A549 (cell line): ENCODE results near the gene ZSCAN5A. TPM values are rescaled to one million over a fixed set of nuclear protein-coding genes. Genes with fewer than 3 reads are reported as not detected.

Experiments
- ATAC-seq, 2 experiments: fragments of 200-7000 bp in 1 of 2; fragments of >200 bp in 1 of 2; cut with Nextera tagmentation in 1 of 2; cut with Tn5 transposase in 1 of 2; 3 replicates each; pipeline versions ENCODE4 v1.8.0 to v1.9.1; 2018 to 2020; ENCODE audit warnings: mild to moderate bottlenecking in 1 of 2, moderate library complexity in 1 of 2
- CTCF ChIA-PET: fragments of 300-600 bp; sonication (Branson Sonifier 250); formaldehyde crosslinking; extraction: SDS; loops from one replicate; lab custom pipeline; 2021; ENCODE audit warnings: antibody characterized with exemption, inconsistent platforms; lab: Yijun Ruan, JAX
- POLR2A ChIA-PET: fragments of 350-600 bp; formaldehyde crosslinking; extraction: SDS; loops from one replicate; lab custom pipeline; 2021; ENCODE audit warnings: antibody characterized with exemption, inconsistent platforms; lab: Yijun Ruan, JAX
- DNase-seq, 2 experiments: peaks; one replicate each; pipeline versions ENCODE4 v3.0.0 to v3.0.0-alpha.2; 2011 to 2016; ENCODE audit warnings: low read depth in 1 of 2, low spot score in 1 of 2
- FAIRE-seq: peaks from 2 replicates; lab custom pipeline; 2011; peaks lifted over from hg19 to GRCh38; lab: Jason Lieb, UNC
- H3K27ac ChIP-seq, 2 experiments: fragments of >200 bp; sonication (Bioruptor Twin); formaldehyde crosslinking; 3 replicates each; pipeline ENCODE4 v1.5.1; 2016 to 2017
- H3K4me1 ChIP-seq: fragments of >200 bp; sonication (Bioruptor Twin); formaldehyde crosslinking; 3 replicates; pipeline ENCODE4 v1.6.1; 2016
- H3K4me2 ChIP-seq: fragments of >200 bp; sonication (Bioruptor Twin); formaldehyde crosslinking; 3 replicates; pipeline ENCODE4 v1.6.1; 2016
- H3K4me3 ChIP-seq: fragments of >200 bp; sonication (Bioruptor Twin); formaldehyde crosslinking; 3 replicates; pipeline ENCODE4 v1.5.1; 2016
- H3K9me3 ChIP-seq: fragments of >200 bp; sonication (Bioruptor Twin); formaldehyde crosslinking; 3 replicates; pipeline ENCODE4 v1.6.1; 2016
- CBX8 ChIP-seq: fragments of 200-600 bp; sonication (generic); IDR thresholded peaks from 2 replicates; pipeline ENCODE4 v1.6.1; 2016
- CEBPB ChIP-seq, 2 experiments: fragments of >200 bp in 1 of 2; sonication (Bioruptor Twin) in 1 of 2; formaldehyde crosslinking in 1 of 2; IDR thresholded peaks; 2 replicates each; pipeline ENCODE4 v1.6.1; 2012 to 2016
- CHD2 ChIP-seq: fragments of 150-350 bp; IDR thresholded peaks from 2 replicates; pipeline ENCODE4 v1.6.1; 2014; ENCODE audit warnings: low read length; ENCODE audit not compliant: partially characterized antibody
- CHD4 ChIP-seq: fragments of 200-600 bp; sonication (generic); IDR thresholded peaks from 2 replicates; pipeline ENCODE4 v1.6.1; 2016; ENCODE audit warnings: antibody characterized with exemption, mild to moderate bottlenecking, borderline replicate concordance
- EP300 ChIP-seq, 2 experiments: fragments of >200 bp; sonication (Bioruptor Twin); formaldehyde crosslinking; IDR thresholded peaks; 2 replicates in 1 of 2; 3 replicates in 1 of 2; pipeline ENCODE4 v1.6.1; 2016 to 2017
- FOSL2 ChIP-seq, 2 experiments: fragments of 450-650 bp in 1 of 2; fragments of >200 bp in 1 of 2; sonication (Bioruptor Twin) in 1 of 2; formaldehyde crosslinking; IDR thresholded peaks; 2 replicates each; pipeline versions ENCODE4 v1.5.0 to v1.6.1; 2016 to 2020; ENCODE audit warnings: mild to moderate bottlenecking in 1 of 2, moderate library complexity in 1 of 2
- HDAC2 ChIP-seq: fragments of 200-600 bp; sonication (generic); IDR thresholded peaks from 2 replicates; pipeline ENCODE4 v1.6.1; 2016
- HEYL ChIP-seq: fragments of 250-450 bp; sonication (Bioruptor Pico); IDR thresholded peaks from 2 replicates; pipeline ENCODE4 v1.8.0; 2021; ENCODE audit warnings: mild to moderate bottlenecking, moderate library complexity
- HOXA7 ChIP-seq: fragments of 250-450 bp; sonication (Bioruptor Pico); IDR thresholded peaks from 2 replicates; pipeline ENCODE4 v1.5.0; 2020; ENCODE audit warnings: mild to moderate bottlenecking, moderate library complexity
- HOXB13 ChIP-seq: fragments of 250-450 bp; sonication (Bioruptor Pico); IDR thresholded peaks from 2 replicates; pipeline ENCODE4 v1.5.0; 2020; ENCODE audit warnings: low read depth, mild to moderate bottlenecking, moderate library complexity
- JUN ChIP-seq, 2 experiments: fragments of >200 bp; sonication (Bioruptor Twin); formaldehyde crosslinking; IDR thresholded peaks; 2 replicates in 1 of 2; 3 replicates in 1 of 2; pipeline ENCODE4 v1.6.1; 2016 to 2017
- MYC ChIP-seq: IDR thresholded peaks from 2 replicates; pipeline ENCODE4 v1.6.1; 2012; ENCODE audit warnings: mild to moderate bottlenecking, inconsistent platforms, low read length, improper control_type of control experiment, borderline replicate concordance
- RAD21 ChIP-seq, 2 experiments: fragments of >200 bp in 1 of 2; sonication (Bioruptor Twin) in 1 of 2; formaldehyde crosslinking in 1 of 2; IDR thresholded peaks in 1 of 2; conservative IDR thresholded peaks in 1 of 2; 2 replicates in 1 of 2; 3 replicates in 1 of 2; pipeline ENCODE4 v1.6.1; 2012 to 2018; ENCODE audit warnings: inconsistent platforms in 1 of 2
- RARB ChIP-seq: fragments of 250-450 bp; sonication (Bioruptor Pico); IDR thresholded peaks from 2 replicates; pipeline ENCODE4 v1.8.0; 2021; ENCODE audit warnings: mild to moderate bottlenecking, moderate library complexity
- SMC3 ChIP-seq: fragments of >200 bp; sonication (Bioruptor Twin); formaldehyde crosslinking; IDR thresholded peaks from 3 replicates; pipeline ENCODE4 v1.6.1; 2018; ENCODE audit warnings: inconsistent platforms
- TP53 ChIP-seq: fragments of 250-450 bp; sonication (Bioruptor Pico); IDR thresholded peaks from 2 replicates; pipeline ENCODE4 v1.5.0; 2021; ENCODE audit warnings: mild to moderate bottlenecking, moderate library complexity
- ZC3H11A ChIP-seq: fragments of 450-650 bp; IDR thresholded peaks from 2 replicates; pipeline ENCODE4 v1.6.1; 2014; ENCODE audit warnings: antibody characterized with exemption, mild to moderate bottlenecking
- ZNF302 ChIP-seq: fragments of 250-450 bp; sonication (Bioruptor Pico); IDR thresholded peaks from 2 replicates; pipeline ENCODE4 v1.9.0; 2021; ENCODE audit warnings: inconsistent platforms, mild to moderate bottlenecking, moderate library complexity
- WGBS: methylation state at CpG from one replicate; pipeline ENCODE4 v1.1.6; 2017; ENCODE audit errors: missing lambda C conversion rate; 5-methylcytosine and 5-hydroxymethylcytosine counted together
- polyA plus RNA-seq, 4 experiments: library from polyadenylated mRNA; depleted of rRNA in 3 of 4; stranded (reverse); fragments of >200 nt; fragmentation: RNase III in 1 of 4; extraction: RNeasy Plus Mini Kit Qiagen cat#74134 plus additional on column Dnase treatment in 1 of 4; gene quantifications; 2 replicates in 3 of 4; 3 replicates in 1 of 4; pipeline ENCODE4 v1.2.3, GENCODE V29; 2011 to 2017
- TF ChIP-seq, protein P1 (sequence below): fragments of 200-600 bp; sonication (generic); IDR thresholded peaks from 2 replicates; pipeline ENCODE4 v1.6.1; 2016; ENCODE audit warnings: antibody characterized with exemption, mild to moderate bottlenecking, moderate library complexity
- TF ChIP-seq, protein P2 (sequence below): IDR thresholded peaks from 2 replicates; pipeline ENCODE4 v1.6.1; 2012
- TF ChIP-seq, protein P3 (sequence below): fragments of 150-350 bp; IDR thresholded peaks from 2 replicates; pipeline ENCODE4 v1.6.1; 2014; ENCODE audit warnings: low read depth, mild to moderate bottlenecking, low read length
- TF ChIP-seq, protein P4 (sequence below): IDR thresholded peaks from 2 replicates; pipeline ENCODE4 v1.6.1; 2012; ENCODE audit warnings: low read depth, borderline replicate concordance

The ZSCAN5A gene
- polyA plus RNA-seq, 2 of the 4 experiments (the other 2 are of a cell fraction), result 10.8 to 13.3 TPM

DNA sequence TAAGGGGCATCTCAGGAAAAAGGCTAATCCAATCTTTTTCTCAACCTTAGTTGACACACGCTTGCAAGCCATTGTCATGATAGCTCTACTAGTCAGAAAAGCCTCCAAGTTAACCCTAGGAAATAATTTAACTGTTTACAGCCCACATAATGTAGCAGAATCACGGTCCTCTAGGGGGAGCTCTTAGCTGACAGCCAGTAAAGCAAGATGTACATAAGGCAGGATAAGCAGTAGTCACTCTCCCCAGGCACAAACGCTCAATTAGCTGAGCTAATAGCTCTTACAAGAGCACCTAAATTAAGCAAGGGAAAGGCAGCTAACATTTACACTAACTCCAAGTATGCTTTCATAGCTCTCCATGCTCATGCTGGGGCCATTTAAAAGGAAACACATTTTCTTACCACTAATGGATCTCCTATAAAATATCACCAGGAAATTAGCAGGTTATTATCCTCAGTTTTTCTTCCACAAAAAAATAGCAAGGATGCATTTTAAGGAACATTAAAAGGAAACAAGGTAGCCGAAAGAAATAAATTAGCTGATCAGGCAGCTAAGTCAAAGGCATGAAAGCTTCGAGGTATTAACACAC lies 33.7 kb upstream of the ZSCAN5A start:
- POLR2A ChIA-PET, result interaction anchor here (1.2 kb wide), 2 partner anchors 33 to 94 kb away, joined by 3 read pairs; partner anchors contain the start of gene ZSCAN5A
- DNase-seq (peak in 1 of 2 experiments; percentile 30), ATAC-seq (peak in 1 of 2 experiments; percentile 44; a peak in 1 of 6 replicates), FAIRE-seq (peak; percentile 56)
- H3K4me2 ChIP-seq, result no peak overlapping the region
- peaks cover 52% of the 10 kb centered on the region for H3K9me3 ChIP-seq
- 21% methylated on average over 5 of the region's 5 CpGs for WGBS
- TF ChIP-seq, protein P1, sequence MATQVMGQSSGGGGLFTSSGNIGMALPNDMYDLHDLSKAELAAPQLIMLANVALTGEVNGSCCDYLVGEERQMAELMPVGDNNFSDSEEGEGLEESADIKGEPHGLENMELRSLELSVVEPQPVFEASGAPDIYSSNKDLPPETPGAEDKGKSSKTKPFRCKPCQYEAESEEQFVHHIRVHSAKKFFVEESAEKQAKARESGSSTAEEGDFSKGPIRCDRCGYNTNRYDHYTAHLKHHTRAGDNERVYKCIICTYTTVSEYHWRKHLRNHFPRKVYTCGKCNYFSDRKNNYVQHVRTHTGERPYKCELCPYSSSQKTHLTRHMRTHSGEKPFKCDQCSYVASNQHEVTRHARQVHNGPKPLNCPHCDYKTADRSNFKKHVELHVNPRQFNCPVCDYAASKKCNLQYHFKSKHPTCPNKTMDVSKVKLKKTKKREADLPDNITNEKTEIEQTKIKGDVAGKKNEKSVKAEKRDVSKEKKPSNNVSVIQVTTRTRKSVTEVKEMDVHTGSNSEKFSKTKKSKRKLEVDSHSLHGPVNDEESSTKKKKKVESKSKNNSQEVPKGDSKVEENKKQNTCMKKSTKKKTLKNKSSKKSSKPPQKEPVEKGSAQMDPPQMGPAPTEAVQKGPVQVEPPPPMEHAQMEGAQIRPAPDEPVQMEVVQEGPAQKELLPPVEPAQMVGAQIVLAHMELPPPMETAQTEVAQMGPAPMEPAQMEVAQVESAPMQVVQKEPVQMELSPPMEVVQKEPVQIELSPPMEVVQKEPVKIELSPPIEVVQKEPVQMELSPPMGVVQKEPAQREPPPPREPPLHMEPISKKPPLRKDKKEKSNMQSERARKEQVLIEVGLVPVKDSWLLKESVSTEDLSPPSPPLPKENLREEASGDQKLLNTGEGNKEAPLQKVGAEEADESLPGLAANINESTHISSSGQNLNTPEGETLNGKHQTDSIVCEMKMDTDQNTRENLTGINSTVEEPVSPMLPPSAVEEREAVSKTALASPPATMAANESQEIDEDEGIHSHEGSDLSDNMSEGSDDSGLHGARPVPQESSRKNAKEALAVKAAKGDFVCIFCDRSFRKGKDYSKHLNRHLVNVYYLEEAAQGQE, result no peak
- TF ChIP-seq HDAC2 (no peak), RAD21 (conservative IDR thresholded peaks at IDR 0.05 in 1 of 2, IDR thresholded peaks at IDR 0.05 in 1 of 2) (peak in 1 of 2 experiments; percentile 18; a peak in 1 of 5 replicates)
- TF ChIP-seq, protein P2, sequence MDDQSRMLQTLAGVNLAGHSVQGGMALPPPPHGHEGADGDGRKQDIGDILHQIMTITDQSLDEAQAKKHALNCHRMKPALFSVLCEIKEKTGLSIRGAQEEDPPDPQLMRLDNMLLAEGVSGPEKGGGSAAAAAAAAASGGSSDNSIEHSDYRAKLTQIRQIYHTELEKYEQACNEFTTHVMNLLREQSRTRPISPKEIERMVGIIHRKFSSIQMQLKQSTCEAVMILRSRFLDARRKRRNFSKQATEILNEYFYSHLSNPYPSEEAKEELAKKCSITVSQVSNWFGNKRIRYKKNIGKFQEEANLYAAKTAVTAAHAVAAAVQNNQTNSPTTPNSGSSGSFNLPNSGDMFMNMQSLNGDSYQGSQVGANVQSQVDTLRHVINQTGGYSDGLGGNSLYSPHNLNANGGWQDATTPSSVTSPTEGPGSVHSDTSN, result no peak
- CTCF ChIA-PET, result interaction anchor here (0.7 to 3.0 kb wide), 8 partner anchors 10 to 1696 kb away, joined by 3 to 11 read pairs (median 4); no protein-coding TSS in a partner anchor
- H3K27ac ChIP-seq, result no peak overlapping the region
- H3K4me1 ChIP-seq, result no peaks in the 10 kb centered on the region
- H3K4me3 ChIP-seq, result no peak overlapping the region

DNA sequence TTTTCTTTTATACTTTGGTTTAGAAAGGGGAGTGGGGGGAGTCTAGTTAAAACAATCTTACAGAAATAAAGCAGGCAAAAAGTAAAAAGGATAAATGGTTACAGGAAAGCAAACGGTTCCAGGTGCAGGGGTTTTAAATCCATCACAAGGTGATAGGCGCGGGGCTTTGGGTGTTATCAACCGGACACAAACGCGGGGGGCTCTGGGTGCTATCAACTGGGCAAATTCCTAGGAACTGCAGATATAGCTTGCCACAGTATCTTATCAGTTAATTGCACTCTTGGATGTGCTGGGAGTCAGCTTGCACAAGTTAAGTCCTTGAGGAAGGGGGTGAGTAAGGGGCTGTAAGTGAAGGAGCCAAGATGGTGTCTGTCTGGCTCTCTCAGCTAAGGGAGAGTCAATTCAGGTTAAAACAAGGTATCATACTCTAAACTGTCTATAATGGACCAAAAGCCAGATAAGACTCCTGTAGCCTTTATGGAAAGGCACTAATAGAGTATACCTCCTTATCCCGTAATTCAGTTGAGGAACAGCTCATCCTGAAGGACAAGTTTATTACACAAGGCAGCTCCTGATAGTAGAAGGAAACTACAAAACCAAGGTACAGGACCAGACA lies 32.6 kb upstream of the ZSCAN5A start:
- Histone ChIP-seq H3K27ac (no peak overlapping the region), H3K4me2 (no peak overlapping the region), H3K9me3 (peaks cover 57% of the 10 kb centered on the region)
- no peak for FAIRE-seq
- 37% methylated on average over 7 of the region's 7 CpGs for WGBS
- no peak for TF ChIP-seq FOSL2 (IDR thresholded peaks at IDR 0.05)
- no peak for TF ChIP-seq FOSL2 (CRISPR knock-in tag; IDR thresholded peaks at IDR 0.05)
- TF ChIP-seq HOXB13 (CRISPR knock-in tag), result no peak
- TF ChIP-seq MYC, result no peak
- TF ChIP-seq JUN (IDR thresholded peaks at IDR 0.05), result no peak
- TF ChIP-seq, protein P3, sequence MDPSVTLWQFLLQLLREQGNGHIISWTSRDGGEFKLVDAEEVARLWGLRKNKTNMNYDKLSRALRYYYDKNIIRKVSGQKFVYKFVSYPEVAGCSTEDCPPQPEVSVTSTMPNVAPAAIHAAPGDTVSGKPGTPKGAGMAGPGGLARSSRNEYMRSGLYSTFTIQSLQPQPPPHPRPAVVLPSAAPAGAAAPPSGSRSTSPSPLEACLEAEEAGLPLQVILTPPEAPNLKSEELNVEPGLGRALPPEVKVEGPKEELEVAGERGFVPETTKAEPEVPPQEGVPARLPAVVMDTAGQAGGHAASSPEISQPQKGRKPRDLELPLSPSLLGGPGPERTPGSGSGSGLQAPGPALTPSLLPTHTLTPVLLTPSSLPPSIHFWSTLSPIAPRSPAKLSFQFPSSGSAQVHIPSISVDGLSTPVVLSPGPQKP, result no peak
- no peak for TF ChIP-seq TP53 (CRISPR knock-in tag)
- TF ChIP-seq CHD2, result no peak
- no peak for TF ChIP-seq HOXA7
- TF ChIP-seq SMC3, result no peak
- no peak for TF ChIP-seq CBX8
- TF ChIP-seq CHD4, result no peak
- TF ChIP-seq HEYL (CRISPR knock-in tag), result no peak
- no peak for TF ChIP-seq RARB (CRISPR knock-in tag)
- TF ChIP-seq CEBPB (IDR thresholded peaks at IDR 0.05), result no peak
- TF ChIP-seq, protein P4, sequence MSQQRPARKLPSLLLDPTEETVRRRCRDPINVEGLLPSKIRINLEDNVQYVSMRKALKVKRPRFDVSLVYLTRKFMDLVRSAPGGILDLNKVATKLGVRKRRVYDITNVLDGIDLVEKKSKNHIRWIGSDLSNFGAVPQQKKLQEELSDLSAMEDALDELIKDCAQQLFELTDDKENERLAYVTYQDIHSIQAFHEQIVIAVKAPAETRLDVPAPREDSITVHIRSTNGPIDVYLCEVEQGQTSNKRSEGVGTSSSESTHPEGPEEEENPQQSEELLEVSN, result no peak
- no peak for TF ChIP-seq EP300 (IDR thresholded peaks at IDR 0.05)
- no peak for TF ChIP-seq ZC3H11A
- no peak for TF ChIP-seq ZNF302 (CRISPR knock-in tag)
- TF ChIP-seq, all 56 proteins: peak for 0
- DNase-seq (no peak), ATAC-seq (no peak)
- no peak overlapping the region for H3K4me3 ChIP-seq
- no peaks in the 10 kb centered on the region for H3K4me1 ChIP-seq
- POLR2A ChIA-PET, result no interaction called here
- CTCF ChIA-PET, result interaction anchor here (0.9 to 3.0 kb wide), 3 partner anchors 14 to 281 kb away, joined by 3 to 11 read pairs (median 4); no protein-coding TSS in a partner anchor
